ENCODE data around the gene CTAGE6. TPM values are rescaled to one million over a fixed set of nuclear protein-coding genes. Genes with fewer than 3 reads are reported as not detected.
"Not testable (repeated sequence)": the region's sequence is repeated elsewhere in the genome, so short reads cannot be mapped to it uniquely, and the experiment has no call there.

Gene CTAGE6, protein sequence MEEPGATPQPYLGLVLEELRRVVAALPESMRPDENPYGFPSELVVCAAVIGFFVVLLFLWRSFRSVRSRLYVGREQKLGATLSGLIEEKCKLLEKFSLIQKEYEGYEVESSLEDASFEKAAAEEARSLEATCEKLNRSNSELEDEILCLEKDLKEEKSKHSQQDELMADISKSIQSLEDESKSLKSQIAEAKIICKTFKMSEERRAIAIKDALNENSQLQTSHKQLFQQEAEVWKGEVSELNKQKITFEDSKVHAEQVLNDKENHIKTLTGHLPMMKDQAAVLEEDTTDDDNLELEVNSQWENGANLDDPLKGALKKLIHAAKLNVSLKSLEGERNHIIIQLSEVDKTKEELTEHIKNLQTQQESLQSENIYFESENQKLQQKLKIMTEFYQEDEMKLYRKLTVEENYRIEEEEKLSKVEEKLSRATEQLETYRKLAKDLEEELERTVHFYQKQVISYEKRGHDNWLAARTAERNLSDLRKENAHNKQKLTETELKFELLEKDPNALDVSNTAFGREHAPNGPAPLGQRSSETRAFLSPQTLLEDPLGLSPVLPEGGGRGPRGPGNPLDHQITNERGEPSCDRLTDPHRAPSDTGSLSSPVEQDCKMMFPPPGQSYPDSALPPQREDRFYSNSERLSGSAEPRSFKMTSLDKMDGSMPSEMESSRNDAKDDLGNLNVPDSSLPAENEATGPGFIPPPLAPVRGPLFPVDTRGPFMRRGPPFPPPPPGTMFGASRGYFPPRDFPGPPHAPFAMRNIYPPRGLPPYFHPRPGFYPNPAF
- total RNA-seq = under 0.01 TPM in 2 replicates

DNA sequence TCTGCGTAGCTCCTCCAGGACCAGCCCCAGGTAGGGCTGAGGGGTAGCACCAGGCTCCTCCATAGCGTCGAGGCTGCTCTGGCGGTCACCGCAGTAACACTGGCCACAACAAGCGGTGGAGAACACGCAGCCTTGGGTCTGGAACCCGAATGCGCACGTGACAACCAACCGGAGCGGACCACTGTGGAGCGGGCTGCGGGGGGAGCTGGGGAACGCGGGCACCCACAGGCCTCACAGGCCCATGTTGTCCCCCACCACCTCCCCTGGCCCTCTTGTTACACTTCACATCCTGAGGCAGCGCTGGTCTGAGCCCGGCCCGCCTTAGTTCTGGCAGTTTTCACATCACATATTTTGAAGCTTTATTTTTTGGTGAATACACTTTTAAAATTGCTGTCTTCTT, at the start of gene CTAGE6:
CTAGE6 (minus strand) TSS at position 101 of the 400 bp plus-strand sequence; CDS start at position 63, 38 bp downstream.
- not testable (repeated sequence) for DNase-seq (ENCODE audit: low read depth in 2 of 2)

DNA sequence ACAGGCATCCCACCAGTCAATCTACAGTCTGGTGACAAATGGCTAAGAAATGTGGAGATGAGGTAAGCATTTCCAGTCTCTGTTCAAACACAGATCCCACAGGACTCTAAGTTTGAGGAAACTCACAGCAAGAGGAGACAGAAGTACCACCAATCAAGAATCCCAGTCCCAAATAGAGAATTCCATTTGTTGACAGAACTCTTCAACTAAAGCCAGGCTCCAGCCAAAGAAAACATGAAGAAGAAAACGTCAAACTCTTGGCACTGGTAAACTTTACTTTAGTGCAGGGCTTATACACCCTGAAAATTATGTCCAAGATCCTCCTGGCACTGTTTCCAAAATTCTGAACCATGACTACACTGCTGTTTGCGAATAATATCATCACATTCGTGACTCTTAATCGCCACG, 49.2 kb upstream of the CTAGE6 start:
- not testable (repeated sequence) for DNase-seq (ENCODE audit: low read depth in 2 of 2)

DNA sequence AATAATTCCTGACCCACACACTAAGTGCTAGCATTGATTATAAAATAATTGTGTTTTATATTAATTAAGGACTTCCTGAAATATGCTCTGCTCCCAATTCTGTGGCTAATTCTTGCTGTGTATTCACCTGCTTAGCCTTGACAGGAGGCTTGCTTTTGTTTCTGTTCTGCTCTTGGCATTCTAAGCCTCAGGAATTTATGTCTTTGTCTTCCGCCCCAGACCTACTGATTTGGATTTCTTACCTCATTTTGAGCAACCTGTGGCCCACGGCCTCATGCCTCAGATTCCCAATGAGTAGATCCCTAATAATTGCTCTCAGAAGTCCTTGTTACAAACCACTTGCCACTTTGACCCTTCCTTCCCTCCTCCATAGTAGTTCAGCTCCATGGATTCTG, 40.4 kb upstream of the CTAGE6 start:
- DNase-seq (ENCODE audit: low read depth in 2 of 2) = not testable (repeated sequence)

DNA sequence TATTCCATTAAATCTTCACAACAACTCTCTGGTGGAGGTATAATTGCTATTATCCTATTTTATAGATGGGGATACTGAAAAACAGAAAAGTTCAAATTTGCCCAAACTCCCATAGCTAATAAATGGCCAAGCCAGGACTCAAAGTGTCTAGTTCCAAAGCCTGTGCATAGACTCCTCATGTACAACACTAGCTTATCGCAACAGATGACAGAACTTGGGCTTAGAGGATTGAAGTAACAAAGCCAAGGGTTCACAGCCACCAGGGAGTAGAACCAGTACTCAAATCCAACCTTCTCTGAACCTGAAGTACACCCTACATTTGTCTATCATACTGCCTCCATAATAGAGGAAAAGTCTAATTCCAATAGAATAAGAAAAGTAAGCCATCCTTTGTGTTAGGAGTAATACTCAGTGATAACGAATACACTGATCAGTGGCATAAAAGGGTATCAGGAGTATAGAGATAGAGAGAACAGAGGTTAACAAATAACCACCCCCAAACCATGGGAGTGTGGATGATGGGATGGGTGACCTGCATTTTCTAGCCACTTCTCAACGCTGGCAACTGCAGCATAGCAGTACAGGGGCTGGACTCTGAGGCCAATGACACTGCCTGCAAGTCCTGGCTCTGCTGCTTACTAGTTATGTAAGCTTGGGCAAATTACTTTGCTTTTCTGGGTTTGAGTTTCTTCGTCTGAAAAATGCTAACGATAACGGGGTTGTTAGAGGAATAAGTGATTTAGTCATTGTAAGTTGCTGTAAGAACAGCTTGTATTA, 39.8 kb upstream of the CTAGE6 start:
- DNase-seq (ENCODE audit: low read depth in 2 of 2) = not testable (repeated sequence)

DNA sequence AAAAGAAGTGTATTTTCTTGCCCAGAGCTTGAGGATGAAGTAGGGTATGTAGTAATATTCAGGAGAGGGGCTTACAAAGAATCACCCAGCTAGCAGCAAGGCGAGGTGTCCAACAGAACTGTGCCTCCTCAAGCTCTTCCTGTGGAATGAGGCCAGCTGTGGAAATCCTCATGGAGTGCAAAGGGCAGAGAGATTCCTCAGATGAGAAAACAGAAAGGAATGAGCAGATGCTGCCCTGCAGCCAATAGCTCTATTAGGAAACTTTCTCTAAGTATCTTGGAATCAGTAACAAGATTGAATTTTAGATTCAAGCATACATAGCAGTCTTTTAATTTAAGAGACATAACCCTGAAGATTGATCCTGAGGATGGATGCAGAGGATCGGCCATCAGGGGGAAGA, 38.2 kb upstream of the CTAGE6 start:
- not testable (repeated sequence) for DNase-seq (ENCODE audit: low read depth in 2 of 2)

DNA sequence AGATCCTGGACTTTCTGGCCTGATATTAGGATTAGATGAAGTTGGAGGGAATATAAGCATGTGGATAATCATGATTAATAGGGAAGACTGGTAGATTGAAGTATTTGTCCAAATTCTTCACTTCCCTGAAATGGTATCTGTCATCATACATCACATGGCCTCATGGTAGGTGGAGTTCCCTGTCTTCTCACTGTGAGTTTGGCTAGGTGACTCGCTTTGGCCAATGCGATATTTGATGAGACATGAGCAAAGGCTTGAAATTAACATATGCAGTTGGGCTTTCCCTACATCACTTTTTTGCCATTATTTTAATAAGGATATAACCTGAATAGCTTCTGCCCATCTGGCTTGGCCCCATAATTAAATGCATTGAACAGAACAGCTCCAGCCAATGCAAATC, 35.1 kb upstream of the CTAGE6 start:
- DNase-seq (ENCODE audit: low read depth in 2 of 2) = not testable (repeated sequence)

DNA sequence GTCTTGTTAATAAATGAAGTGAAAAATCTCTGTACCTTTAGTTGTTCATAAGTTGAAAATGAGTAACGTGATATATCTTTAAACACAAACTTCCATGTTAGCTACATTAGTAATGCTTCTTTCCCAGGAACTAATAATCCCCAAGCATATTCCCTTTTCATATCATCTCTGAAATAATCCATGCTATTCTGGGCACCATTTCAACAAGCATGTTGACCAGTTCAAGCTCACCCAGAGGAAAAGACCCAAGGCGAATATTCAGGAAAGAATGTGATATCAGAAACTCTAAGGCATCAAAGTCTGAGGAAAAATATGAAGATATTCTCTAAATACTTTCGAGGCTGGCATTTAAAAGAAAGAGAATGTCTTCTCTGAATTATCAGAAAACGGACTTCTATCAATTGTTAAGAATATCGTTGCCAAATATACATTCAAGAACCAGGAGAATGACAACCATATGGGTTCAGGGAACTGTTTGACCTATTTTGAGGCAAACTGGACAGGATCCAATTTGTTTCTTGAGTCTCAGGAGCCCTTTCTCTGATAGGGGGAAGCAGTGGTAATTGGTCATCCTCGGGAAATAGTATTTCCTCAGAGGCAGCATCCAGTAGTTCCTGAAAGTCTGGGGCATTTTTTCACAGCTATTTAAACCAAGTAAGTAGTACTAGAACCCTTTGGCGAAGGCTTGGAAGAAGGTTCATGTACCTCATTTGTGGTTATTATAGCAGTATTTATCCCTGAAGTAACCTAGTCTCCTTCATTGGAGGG, 28.1 kb upstream of the CTAGE6 start:
- not testable (repeated sequence) for DNase-seq (ENCODE audit: low read depth in 2 of 2)

DNA sequence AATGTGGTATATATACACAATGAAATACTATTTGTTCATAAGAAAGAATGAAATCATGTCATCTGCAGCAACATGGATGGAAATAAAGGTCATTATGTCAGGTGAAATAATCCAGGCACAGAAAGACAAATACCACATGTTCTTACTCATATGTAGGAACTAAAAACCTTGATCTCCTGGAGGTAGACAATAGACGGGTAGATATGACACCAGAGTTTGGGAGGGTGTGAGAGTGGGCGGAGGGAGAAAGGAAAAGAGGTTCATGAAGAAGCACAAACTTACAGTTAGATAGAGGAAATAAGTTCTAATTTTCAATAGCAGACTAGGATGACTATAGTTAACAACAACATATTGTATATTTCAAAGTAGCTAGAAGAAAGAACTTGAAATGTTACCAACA, 22.1 kb upstream of the CTAGE6 start:
- not testable (repeated sequence) for DNase-seq (ENCODE audit: low read depth in 2 of 2)

DNA sequence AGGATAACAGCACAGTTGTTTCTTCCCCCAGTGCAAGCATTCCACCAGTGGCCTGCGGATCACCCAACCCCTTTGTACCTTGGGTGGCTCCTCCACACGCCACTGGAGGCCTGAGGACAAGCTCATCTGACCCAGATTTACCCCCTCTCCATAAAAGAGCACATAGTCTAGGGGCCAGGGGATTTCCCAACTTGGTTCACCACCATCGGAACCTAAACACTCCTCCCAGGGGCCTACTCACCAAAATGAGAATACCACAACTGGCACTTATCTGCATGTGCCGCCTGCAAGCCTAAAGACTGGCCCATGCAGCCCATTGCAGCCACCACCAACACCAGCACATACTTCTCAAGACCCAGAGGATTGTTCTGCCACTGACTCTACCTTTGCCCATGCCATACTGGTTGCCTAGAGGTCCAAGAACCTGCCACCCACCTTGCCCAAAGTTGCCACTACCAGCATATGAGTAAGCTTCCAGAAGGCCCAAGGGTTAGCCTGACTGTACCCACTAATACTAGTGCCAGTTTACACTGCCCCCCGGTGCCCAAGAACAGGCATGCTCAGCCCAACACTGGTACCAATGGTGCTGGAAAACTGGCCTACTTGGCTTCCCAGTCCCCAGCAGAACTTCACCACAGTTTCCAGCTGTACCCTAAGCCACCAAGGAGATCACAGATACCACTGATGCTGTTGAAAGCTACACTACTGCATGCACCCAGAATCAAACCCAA, 15.4 kb upstream of the CTAGE6 start:
- DNase-seq (ENCODE audit: low read depth in 2 of 2) = not testable (repeated sequence)

DNA sequence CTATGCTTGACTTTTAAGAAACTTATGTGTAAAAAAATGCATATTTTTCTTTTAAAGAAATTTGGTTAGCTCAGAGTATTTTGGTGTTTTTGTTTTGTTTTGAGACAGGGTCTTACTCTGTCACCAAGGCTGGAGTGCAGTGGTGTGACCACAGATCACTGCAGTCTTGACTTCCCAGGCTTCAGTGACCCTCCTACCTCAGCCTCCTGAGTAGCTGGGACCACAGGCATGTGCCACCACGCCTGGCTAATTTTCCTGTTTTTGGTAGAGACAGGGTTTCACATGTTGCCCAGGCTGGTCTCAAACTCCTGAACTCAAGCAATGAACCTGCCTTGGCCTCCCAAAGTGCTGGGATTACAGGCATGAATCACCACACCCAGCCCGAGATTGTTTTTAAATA, 10.0 kb upstream of the CTAGE6 start:
- not testable (repeated sequence) for DNase-seq (ENCODE audit: low read depth in 2 of 2)

DNA sequence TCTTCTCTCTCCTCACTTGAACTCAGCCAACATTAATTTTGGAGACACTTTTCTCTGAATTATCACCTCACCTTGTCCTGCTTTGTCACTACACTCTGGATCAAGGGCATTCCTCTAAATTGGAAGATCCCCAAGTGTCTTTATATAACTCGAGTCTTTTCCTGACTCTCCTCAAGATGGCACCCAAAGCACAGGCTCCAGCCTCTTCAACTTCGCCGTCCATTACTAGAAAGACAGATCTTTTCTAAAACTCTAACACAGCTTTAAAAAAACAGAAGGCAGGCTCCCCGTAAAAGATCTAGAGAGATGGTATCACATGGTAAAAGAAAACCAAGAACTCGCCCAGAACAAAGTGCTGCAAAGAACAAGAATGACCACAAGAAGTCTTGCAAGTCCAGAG, 8.2 kb upstream of the CTAGE6 start:
- not testable (repeated sequence) for DNase-seq (ENCODE audit: low read depth in 2 of 2)

DNA sequence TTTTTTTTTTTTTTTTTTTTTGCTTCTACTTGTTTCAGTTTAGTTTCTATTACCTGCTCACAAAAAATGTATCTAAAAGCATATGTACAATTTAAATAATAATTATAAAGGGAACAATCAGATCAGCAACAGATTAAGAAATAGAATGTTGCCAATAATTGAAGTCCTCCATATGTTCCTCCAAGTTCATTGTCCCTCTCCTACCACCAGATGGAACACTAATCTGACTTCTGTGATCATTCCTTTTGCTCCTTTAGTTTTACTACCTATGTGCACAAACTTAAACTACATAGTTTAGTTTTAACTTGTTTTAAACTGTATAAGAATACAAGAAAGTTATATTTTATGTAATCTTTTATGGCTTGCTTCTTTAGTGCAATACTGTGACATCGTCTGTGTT, 5.6 kb upstream of the CTAGE6 start:
- not testable (repeated sequence) for DNase-seq (ENCODE audit: low read depth in 2 of 2)

DNA sequence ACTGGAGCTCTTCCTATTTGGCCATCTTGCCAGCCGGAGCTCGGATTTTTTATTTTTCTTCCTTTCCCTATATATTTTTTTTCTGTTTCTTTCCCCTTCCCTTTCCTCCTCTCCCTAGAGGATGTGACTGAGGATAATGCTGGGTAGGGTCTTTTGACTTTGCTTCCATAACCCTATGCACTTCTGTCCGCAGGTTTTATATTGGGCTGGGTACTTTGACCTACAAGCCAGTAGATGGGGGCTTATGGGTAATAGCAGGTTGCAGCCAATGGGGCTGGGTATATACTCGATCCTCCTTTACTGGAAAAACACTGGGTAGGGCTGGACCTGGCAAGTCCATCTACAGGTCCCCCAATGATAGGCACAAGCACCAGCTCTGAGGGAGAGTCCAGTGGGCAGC, 12.2 kb downstream of the CTAGE6 start:
- DNase-seq (ENCODE audit: low read depth in 2 of 2) = not testable (repeated sequence)

DNA sequence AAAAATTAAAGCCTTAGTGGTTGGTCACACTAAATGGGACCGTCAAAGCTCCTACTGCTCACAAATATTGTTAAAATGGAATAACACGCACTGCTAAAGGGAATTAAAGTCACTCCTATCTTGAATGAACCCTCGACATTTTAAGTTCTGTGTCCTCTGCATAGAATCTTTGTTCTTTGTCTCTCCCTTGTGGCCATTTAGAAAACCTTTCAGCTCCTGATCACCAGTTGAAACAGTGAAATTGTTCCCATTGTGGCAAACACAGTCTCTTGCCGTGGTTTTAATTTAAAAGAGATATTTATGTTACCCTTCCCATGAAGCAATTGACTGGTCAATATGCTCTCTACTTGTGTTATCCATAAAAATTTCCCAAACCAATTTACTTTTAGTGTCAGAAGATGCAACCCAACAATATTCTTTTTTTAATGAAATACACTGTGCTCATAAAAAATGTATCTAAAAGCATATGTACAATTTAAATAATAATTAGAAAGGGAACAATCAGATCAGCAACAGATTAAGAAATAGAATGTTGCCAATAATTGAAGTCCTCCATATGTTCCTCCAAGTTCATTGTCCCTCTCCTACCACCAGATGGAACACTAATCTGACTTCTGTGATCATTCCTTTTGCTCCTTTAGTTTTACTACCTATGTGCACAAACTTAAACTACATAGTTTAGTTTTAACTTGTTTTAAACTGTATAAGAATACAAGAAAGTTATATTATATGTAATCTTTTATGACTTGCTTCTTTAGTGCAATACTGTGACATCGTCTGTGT, 20.3 kb downstream of the CTAGE6 start:
- peak; percentile 68 to 75 for DNase-seq (ENCODE audit: low read depth in 2 of 2)

DNA sequence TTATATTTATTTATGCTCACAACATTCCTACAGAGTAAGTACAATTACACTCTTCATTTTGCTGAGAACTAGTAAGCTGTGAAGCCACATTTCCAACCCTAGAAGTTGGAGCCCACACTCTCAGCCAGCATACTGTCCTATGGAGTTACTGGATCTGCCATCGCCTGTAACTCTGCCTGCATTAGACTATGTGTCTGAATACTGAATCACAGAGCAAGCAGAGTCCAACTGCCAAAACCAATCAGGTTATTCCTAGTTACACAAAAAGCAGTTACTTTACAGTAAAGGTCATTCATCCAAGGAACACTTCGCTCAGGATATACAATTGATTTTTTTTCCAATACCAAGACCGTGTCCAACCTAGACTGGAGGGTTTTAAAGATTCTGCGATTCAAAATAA, 21.5 kb downstream of the CTAGE6 start:
- no peak for DNase-seq (ENCODE audit: low read depth in 2 of 2)

DNA sequence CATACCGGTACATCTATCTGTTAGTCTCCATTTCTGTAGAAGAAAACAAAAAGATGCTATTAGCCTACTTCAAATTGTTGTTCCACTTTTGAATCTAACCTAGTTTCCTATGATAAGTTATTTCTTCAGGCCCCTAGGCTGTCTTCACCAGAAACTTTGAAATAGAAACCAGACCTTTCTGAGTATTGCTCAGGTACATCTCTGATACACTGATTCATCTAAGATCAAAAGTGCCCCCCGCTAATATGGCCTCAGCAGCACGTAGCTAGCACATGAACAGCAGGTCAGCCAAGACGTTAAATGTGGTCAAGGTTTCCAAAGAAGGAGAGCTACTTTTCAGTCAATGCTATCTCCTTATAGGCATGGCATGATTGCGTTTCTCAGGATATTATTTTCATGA, 23.6 kb downstream of the CTAGE6 start:
- DNase-seq (ENCODE audit: low read depth in 2 of 2) = no peak

DNA sequence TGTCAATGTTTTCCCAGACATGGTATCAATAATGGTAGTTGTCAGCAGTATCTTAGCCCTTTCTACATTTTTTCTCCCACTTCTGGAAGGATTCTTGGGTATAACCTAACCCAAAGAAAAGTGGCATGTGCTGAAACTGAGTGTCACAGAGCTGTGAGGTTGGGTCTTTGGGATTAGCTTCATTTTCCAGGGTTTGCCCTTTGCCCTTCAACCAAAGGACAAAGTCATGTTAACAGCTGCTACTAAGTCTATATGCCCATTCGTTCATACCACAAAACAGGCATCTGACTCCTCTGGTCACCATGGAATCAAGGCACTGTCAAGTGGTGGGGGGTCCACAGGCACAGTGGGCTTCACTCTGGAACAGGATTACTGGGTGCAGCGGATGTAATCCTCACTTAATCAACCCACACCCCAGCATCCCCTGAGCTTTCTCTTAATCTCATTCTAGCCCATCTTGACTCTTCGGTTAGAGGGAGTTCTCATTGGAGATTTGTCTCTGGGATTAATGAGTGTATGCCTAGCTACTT, 29.1 kb downstream of the CTAGE6 start:
- no peak for DNase-seq (ENCODE audit: low read depth in 2 of 2)

DNA sequence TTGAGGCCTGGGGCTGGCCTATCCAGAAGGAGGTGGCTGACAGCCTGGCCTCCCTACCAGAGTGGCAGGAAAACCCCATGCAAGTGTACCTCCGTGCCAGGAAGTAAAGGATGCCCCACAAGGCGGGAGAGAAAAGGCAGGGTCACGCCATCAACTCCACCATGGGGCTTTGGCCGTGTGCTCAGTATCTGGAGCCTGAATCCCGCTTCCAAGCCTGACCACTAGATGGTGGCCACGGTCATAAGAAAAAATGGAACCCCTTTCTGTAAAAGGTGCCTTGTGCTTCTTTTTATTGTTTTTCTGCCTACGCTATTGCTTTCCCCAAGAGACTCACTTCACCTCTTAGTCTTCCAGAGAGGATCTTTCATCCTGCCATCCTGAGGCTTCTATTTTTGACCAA, 29.9 kb downstream of the CTAGE6 start:
- not testable (repeated sequence) for DNase-seq (ENCODE audit: low read depth in 2 of 2)

DNA sequence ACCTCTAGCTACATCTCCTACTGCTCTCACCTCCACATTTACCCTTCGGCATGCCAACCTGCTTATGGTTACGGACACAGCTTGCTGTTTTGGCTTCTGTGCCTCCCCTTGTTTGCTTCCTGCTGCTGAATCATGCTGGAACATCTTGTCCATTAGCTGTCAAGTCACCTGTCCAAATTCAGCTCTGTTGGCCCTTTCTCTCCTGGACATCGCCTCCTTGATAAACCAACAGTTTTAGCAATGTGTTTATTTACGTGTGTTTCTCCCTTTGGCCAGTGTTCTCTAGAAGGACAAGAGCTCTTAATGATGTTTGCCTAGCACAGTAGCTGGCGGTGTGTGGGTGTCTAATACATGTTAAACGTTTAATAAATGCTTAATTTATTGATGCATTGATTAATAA, 31.4 kb downstream of the CTAGE6 start:
- DNase-seq (ENCODE audit: low read depth in 2 of 2) = not testable (repeated sequence)

All from dermis microvascular lymphatic vessel endothelial cell (primary cell).